Measurements from ENCODE around the gene TMTC3.

Gene TMTC3

DNA sequence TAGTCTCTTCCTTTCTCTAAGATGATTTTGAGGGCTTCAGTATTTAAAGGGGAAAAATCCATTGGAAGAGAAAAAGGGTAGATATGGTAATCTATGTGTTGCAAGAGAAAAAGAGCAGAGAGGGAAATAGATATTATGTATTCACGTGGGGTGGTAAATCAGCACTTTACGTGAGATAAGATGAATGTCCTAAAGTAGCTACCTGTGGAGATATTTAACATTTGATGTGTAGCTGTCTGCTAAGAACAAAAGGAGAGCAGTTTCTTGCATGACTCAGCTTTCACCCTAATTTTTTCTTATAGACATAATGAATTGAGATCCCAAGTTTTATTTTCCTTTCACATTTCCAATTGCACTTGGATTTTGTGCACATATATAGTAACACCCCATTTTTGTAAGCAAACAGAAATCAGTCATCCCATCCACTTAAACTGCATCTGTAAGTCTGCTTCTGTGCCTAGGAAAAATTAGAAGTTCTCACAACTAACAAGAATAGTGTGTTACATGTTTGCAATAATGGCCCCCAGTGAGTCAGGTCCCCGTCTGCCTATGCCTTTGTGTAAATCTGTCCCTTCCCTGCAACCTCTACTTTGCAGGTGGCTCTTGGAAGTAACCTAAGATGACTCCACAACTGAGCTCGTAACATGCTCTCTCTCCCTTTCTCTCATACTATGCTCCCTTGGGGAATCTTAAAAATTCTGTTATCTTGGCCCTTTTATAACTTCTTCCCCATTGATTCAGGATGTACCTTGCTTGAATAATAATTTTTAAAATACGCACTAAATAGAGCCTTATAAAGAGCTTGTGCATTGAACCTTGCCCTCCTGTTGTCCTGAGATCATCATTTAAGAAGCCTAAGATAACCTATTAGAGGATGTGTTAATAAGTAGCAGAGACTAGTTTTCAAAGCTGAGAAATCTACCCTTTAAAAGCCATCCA, 3.7 kb downstream of the TMTC3 start:
- Histone ChIP-seq H3K36me3 (ENCODE audit: low read length) (no peaks in the 10 kb centered on the region; the same call in 1 of the 2 replicates), H3K4me3 (ENCODE audit: insufficient read depth, low read length, poor library complexity, severe bottlenecking) (no peak overlapping the region), H3K79me2 (ENCODE audit: insufficient read depth, low read length) (peaks cover 25% of the 10 kb centered on the region; the same call in 1 of the 2 replicates), H3K27ac (ENCODE audit: low read depth, low read length) (no peak overlapping the region), H4K20me1 (ENCODE audit: low read depth, low read length) (0 out of 2 replicates have a peak, but pooled peaks cover 6% of the 10 kb centered on the region), H3K9me3 (ENCODE audit: insufficient read depth, low read length) (no peaks in the 10 kb centered on the region), H3K9me2 (replicated peaks; ENCODE audit: insufficient read depth, low read length) (no peaks in the 10 kb centered on the region), H3K4me2 (ENCODE audit: low read depth, low read length, poor library complexity, severe bottlenecking) (no peak overlapping the region), H3K9ac (ENCODE audit: low read length) (no peak overlapping the region), H2AFZ (ENCODE audit: low read depth, low read length, severe bottlenecking) (no peak overlapping the region), H3F3A (ENCODE audit: insufficient read depth) (no peaks in the 10 kb centered on the region), H3K27me3 (ENCODE audit: low read length) (no peaks in the 10 kb centered on the region)
- TF ChIP-seq, protein P1, sequence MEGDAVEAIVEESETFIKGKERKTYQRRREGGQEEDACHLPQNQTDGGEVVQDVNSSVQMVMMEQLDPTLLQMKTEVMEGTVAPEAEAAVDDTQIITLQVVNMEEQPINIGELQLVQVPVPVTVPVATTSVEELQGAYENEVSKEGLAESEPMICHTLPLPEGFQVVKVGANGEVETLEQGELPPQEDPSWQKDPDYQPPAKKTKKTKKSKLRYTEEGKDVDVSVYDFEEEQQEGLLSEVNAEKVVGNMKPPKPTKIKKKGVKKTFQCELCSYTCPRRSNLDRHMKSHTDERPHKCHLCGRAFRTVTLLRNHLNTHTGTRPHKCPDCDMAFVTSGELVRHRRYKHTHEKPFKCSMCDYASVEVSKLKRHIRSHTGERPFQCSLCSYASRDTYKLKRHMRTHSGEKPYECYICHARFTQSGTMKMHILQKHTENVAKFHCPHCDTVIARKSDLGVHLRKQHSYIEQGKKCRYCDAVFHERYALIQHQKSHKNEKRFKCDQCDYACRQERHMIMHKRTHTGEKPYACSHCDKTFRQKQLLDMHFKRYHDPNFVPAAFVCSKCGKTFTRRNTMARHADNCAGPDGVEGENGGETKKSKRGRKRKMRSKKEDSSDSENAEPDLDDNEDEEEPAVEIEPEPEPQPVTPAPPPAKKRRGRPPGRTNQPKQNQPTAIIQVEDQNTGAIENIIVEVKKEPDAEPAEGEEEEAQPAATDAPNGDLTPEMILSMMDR (IDR thresholded peaks at IDR 0.05; ENCODE audit: insufficient read depth, low read length, poor library complexity, severe bottlenecking) = no peak
- no peak for TF ChIP-seq EZH2phosphoT487 (conservative IDR thresholded peaks at IDR 0.05; ENCODE audit: low read length)

GRCh38 chr12:88150063-88150462, 8.0 kb downstream of the TMTC3 start:
- Histone ChIP-seq H3K27ac (ENCODE audit: low read depth, low read length) (no peak overlapping the region), H2AFZ (ENCODE audit: low read depth, low read length, severe bottlenecking) (no peak overlapping the region), H4K20me1 (ENCODE audit: low read depth, low read length) (no peaks in the 10 kb centered on the region), H3K9me3 (ENCODE audit: insufficient read depth, low read length) (no peaks in the 10 kb centered on the region), H3K27me3 (ENCODE audit: low read length) (no peaks in the 10 kb centered on the region), H3K79me2 (ENCODE audit: insufficient read depth, low read length) (peaks cover 9% of the 10 kb centered on the region; the same call in 1 of the 2 replicates), H3K9me2 (replicated peaks; ENCODE audit: insufficient read depth, low read length) (no peaks in the 10 kb centered on the region), H3K4me3 (ENCODE audit: insufficient read depth, low read length, poor library complexity, severe bottlenecking) (no peak overlapping the region), H3K36me3 (ENCODE audit: low read length) (no peaks in the 10 kb centered on the region; the same call in 1 of the 2 replicates), H3K9ac (ENCODE audit: low read length) (no peak overlapping the region), H3K4me2 (ENCODE audit: low read depth, low read length, poor library complexity, severe bottlenecking) (no peak overlapping the region), H3F3A (ENCODE audit: insufficient read depth) (peaks cover 3% of the 10 kb centered on the region; the same call in 1 of the 2 replicates)
- TF ChIP-seq EZH2phosphoT487 (conservative IDR thresholded peaks at IDR 0.05; ENCODE audit: low read length) = no peak
- TF ChIP-seq, protein P1 (IDR thresholded peaks at IDR 0.05; ENCODE audit: insufficient read depth, low read length, poor library complexity, severe bottlenecking) = no peak

- no peaks in the 10 kb centered on the region for H4K20me1 ChIP-seq (ENCODE audit: low read depth, low read length)
- no peak overlapping the region for H3K4me2 ChIP-seq (ENCODE audit: low read depth, low read length, poor library complexity, severe bottlenecking)
- no peaks in the 10 kb centered on the region for H3K79me2 ChIP-seq (ENCODE audit: insufficient read depth, low read length)
- TF ChIP-seq, protein P1 (IDR thresholded peaks at IDR 0.05; ENCODE audit: insufficient read depth, low read length, poor library complexity, severe bottlenecking) = no peak
- no peak for TF ChIP-seq EZH2phosphoT487 (conservative IDR thresholded peaks at IDR 0.05; ENCODE audit: low read length)
- no peaks in the 10 kb centered on the region for H3K9me3 ChIP-seq (ENCODE audit: insufficient read depth, low read length)
- no peaks in the 10 kb centered on the region; the same call in 1 of the 2 replicates for H3K36me3 ChIP-seq (ENCODE audit: low read length)
- no peak overlapping the region for H3K27ac ChIP-seq (ENCODE audit: low read depth, low read length)
- H2AFZ ChIP-seq (ENCODE audit: low read depth, low read length, severe bottlenecking) = no peak overlapping the region
- no peaks in the 10 kb centered on the region for H3K9me2 ChIP-seq (replicated peaks; ENCODE audit: insufficient read depth, low read length)
- H3F3A ChIP-seq (ENCODE audit: insufficient read depth) = peaks cover 3% of the 10 kb centered on the region; the same call in 1 of the 2 replicates
- H3K27me3 ChIP-seq (ENCODE audit: low read length) = no peaks in the 10 kb centered on the region
- no peak overlapping the region for H3K9ac ChIP-seq (ENCODE audit: low read length)
- no peak overlapping the region for H3K4me3 ChIP-seq (ENCODE audit: insufficient read depth, low read length, poor library complexity, severe bottlenecking)
These were observed 11.9 kb downstream of the TMTC3 start for GRCh38 chr12:88153959-88154358.

All from SU-DHL-6 (cell line).